ENCODE results near the gene EP400.
"Not testable (repeated sequence)": the region's sequence is repeated elsewhere in the genome, so short reads cannot be mapped to it uniquely, and the experiment has no call there.

The EP400 gene

DNA sequence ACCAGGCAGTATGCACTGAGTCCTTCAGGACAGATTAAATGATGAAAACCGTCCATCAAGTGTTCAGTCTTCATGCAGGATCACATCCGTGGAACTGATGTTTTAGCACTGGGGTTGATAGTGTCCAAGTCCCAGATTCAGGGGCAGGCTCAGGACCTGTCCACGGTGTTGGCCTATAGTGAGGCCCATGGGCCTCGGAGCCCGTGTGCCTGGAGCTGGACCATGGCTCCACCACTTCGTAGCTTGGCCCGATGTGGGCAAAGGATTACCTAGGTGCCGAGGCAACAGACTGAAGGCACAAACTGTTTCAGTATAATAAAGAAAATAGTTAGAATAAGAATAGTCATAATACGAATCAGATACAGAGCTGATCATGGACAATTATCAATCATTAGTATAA, 152.6 kb downstream of the EP400 start:
- no peak for DNase-seq

DNA sequence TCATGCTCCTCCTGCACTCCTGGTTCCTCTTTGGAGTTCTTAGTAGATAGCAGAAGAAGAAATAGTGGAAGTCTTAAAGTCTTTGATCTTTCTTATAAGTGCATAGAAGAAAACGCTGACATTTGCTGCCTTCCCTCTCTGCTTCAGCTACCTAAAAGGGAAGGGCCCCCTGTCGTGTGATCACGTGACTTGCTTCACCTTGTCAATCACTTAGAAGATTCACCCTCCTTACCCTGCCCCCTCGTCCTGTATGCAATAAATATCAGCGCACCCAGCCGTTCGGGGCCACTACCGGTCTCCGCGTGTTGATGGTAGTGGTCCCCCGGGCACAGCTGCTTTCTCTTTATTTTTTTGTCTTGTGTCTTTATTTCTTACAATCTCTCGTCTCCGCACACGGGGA, 153.3 kb downstream of the EP400 start:
- not testable (repeated sequence) for DNase-seq

DNA sequence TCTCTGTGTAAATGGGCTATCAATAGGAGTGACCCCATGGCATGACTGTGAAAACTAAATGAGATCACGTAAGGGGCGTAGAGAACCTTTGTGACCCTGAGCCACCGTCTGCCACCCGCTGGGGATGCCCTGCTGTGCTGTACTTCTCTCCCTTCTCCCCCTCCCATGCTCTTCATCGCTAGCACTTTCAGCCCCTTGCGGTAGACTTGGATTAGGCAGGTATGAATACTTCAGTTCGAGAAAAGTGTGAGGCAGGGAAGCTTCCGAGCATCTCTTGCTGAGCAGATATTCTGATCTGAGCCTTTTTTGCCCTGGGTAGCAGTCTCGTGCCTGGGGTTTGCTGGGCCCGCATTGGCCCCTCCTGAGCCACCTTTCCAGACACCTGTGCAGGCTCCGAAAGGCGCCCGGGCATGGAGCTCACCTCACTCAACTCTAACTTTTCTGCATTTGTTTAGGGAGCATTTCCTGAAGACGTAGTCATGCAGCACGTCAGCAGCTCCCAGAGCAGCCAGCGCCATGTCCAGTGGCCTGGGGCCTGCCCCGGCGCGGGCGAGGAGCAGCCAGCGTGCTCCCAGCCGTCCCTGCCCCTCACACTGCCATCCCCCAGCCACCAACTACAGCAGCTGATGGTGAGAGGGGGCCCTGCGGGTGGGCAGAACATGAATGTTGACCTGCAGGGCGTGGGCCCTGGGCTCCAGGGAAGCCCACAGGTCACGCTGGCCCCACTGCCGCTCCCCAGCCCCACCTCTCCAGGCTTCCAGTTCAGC, 154.0 kb downstream of the EP400 start:
- DNase-seq: no peak

DNA sequence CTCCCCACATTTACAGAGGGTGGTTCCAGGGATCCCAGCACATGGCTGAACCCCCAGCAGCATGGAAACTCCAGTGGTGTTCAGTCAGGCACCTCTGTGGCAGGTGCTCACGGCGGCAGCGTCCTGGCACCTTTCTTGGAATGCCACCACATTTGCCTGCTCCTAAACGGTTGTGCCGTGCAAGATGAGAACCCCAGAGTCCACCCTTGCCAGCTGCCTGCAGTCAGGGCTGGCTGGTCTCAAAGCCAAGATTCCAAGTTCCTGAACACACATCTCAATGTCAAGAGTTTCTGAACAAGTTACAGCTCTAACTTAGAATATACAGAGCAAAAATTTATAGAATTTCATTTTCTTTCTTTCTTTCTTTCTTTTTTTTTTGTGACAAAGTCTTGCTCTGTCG, 155.7 kb downstream of the EP400 start:
- DNase-seq: no peak

DNA sequence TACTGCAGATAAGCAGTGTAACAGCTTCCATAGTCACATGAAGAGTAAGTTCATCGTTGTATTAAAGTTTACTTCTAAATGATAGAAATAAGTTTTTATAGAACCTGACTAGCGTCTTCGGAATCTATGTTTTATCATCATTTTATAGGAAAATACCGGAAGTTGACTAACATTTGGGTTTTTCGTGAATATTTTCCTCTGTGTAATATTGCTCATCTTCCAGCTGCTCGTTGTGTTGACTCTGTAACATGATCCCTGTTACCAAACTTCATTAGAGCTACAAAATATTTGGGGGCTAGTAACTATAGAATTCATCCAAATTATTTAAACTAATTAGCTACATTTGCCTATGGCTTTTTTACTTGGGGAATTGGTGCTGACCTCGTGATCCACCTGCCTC, 157.2 kb downstream of the EP400 start:
- no peak for DNase-seq

DNA sequence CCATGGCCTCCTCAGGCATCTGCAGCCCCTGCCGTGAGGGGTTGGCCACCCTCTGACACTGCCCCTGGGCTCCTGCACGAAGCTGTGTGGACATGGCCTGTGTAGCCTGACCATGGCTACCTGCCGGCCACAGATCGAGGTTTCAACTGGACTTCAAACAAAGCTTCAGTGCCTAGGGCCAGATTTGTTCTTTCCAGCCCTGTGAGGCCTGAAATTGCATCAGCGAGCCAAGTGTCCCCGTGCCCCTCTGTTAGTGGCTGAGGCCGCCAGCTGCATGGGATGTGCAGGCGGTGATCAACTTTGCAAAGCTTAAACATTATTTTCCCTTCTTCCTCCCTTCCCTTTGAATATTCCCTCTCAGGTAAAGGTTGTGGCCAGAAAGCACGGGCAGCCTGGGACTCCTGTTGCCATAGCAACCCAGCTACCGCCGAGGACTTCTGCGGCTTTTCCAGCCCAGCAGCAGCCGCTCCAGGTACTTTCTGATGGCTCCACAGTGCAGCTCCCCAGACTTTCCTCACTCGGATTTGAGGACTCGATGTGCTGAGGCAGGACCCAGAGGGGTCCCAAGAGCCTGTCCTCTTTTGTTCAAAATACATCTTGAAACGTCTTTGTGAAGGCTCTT, 158.6 kb downstream of the EP400 start:
- DNase-seq: no peak

DNA sequence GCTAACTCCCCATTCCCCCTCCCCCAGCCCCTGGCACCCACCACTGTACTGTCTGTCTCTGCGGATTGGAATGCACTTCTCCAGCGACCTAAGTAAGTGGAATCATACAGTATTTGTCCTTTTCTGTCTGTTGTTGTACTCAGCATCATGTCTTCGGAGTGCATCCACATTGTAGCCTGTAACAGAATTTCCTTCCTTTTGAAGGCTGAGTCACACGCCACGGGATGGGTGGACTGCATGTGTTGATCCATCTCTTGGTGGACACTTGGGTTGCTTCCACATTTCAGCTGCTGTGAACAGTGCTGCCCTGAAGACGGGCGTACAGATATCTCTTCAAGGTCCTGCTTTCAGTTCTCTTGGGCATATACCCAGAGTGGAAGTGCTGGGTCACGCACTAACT, 160.0 kb downstream of the EP400 start:
- no peak for DNase-seq

DNA sequence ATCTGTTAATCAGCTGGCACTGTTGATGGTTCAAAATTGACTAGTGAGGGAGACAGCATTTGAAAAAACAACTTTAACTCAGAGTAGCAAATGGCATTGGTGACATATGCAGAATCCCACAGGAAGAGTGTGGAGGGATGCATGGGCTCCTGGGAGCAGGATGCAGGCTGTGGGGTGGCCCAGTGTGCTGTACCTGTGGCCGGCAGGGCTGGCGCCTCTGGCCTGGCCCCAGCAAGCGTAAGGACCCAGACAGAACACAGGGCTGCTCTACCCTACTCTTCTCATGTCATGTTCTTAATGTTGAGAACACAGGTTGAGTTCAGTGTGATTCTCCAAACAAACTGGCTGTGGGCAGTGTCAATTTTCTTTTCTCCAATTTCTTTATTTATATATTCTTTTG, 160.9 kb downstream of the EP400 start:
- DNase-seq: no peak

DNA sequence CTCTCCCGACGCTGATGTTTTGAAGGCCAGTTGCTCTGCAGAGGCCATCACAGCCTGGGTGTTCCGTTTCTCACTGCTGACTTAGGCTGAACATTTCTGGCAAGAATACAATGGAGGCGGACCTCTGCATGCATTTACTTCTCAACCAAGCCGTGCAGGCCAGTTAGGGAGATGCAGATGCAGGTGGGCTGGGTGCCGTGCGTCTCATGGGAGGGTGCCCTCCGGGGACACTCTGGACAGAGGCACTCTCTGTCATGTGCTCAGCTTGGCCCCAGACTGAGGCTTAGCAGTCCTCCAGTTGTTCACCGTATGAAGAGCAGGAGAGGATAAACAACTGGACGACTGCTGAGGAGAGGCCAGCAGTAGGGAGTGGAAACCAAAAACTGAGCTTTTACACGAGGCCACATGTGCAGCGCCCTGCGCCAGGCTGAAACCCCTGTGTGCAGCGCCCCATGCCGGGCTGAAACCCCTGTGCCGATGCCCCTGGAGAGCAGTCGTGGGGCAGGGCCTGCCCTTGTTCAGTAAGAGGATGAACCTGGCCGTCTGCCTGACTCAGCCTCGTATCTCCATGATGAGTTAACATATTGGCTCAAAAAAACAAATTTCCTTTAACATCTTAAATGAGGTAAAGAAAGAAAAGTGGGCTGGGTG, 162.0 kb downstream of the EP400 start:
- DNase-seq: no peak

DNA sequence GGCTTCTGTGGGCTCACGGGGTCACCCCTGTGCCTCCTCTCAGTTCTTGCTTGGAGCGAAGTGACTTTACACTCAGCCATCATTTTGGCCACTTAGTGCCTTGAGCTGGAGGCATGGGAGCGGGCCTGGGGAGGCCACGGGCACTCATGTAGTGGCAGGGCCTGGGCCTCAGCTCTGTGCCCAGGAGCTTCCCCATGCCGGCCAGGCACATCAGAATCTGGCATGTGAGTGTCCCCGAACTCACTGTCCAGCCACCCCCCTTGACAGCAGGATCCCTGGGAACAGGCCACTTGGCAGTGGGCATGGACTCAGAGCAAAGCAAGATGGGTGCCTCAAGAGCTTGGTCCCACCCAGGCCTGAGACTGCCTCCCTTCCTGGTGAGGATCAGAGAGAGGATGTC, 164.9 kb downstream of the EP400 start:
- DNase-seq: no peak

DNA sequence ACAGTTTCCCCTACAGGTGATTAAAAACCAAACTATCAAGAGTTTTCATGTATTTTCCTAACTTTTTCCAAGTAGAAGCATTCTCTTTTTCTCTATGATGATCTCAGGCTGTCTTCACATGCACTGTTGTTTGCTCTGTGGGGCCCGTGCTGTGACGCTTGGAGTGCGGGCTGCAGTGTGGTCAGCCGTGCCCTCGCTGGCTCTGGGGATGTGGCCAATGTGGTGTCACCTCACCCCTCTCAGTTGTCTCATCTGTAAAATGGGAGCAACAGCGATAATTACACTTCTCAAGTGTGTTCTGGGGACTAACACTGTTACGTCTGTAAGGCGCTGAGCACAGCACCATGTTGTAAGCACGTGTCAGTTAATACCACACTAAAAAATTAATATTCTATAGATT, 165.8 kb downstream of the EP400 start:
- no peak for DNase-seq

DNA sequence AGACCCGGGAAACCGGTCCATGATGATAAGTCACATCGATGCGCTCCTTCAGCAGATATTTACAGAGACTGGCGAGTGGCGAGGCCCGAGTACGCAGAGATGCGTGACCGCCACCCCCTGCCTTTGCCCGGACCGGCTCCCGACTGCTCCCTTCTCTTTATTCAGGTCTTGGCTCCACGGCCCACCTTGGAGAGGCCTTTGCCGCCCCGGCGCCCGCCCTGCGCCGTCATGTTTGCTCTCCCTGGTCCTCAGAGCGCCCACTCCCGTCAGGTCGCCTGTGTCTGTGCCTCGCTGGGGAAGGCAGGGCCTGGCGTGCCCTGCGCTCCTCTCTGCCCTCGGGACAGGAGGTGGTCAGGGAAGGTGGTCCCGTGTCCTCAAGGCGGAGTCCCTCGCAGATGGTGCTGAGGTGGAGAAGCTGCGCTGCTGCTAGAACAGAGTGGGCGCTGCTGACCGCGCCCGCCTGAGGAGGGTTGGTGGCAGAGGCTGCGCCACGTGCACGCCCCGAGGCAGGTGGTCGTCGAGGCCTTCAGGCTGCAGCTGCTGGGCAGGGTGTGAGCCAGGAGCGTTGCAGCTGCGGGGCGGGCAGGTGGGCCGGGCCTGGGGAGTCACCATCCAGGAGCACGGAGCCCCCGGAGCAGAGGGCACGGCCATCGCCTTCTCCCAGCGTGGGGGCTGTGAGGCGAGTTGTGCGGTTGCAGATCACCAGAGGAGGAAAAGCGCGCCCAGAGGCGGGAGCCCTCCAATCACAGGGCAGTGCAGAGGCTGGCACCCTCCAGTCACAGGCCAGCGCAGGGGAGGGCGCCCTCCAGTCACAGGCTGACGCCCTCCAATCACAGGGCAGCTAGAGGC, 167.2 kb downstream of the EP400 start:
- DNase-seq: no peak

DNA sequence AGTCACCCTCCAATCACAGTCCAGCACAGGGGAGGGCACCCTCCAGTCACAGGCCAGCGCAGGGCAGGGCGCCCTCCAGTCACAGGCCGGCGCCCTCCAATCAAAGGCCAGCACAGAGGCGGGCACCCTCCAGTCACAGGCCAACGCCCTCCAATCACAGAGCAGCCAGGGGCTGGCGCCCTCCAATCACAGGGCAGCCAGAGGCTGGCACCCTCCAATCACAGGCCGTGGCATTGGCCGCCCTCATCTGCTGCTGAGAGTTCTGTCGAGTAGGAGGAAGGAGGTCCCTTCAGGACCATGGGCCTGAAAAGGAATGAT, 167.8 kb downstream of the EP400 start:
- DNase-seq: no peak

DNA sequence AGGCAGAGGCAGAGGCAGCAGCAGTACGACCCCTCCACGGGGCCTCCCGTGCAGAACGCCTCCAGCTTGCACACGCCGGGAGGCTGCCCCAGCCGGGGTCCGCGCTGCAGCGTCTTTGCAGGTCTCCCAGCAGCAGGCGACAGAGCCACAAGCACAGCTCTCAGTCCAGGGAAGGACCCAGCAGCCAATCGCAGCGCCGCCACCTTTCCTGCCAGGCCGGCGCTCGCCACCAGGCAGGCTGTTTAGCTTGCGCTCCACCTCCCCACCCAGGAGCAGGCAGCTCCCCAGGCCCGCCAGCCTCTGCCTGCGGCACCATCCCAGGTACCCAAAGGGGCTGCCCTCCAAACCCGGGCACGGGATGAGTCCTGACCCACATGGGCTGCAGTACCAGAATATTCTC, 169.1 kb downstream of the EP400 start:
- DNase-seq: no peak

DNA sequence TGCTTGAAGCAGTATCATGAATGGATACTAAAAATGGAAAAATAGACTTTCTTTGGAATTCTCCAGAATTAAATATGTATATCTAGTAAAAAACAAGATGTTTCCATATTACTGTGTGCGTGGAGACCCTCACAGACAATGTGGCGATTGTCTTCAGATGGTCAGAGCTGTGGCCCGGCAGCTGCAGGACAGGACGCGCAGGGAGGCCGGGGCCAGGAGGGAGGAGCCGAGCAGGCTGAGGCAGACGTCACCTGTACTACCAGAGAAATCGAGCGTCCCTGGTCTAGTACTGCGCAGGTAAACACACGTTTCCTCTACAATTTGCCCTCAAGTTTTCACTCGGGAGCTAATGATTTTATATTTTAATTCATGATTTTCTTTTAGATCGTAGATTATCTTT, 171.5 kb downstream of the EP400 start:
- DNase-seq: no peak

DNA sequence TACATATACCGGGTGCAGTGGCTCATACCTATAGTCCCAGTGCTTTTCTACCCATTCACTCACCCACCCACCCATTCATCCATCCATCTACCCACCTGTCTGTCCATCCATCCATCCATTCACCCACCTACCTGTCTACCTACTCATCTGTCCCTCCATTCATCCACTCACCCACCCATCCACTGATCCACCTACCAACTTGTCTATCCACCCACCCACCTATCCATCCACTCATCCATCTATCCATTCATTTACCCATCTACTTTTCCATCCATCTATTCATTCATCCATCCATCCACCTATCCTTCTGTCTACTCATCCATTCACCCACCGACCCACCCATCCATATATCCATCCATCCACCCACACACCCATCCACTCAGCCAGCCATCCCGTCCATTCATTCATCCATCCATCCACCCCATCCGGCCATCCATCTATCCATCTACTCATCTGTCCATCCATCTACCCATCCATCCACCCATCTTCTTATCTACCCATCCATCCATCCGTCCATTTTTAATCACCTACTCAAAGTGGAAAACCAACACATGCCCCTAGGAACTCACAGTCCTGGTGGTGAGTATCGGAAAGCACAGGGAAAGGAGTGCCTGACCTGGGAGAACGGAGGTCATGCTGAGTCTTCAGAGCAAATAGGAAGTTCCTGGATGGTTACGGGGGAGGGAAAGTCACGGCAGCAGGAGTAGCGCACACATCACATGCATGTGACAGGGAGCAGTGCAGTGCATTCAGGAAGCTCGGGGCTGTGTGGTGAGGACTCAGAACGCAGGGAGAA, 174.4 kb downstream of the EP400 start:
- no peak for DNase-seq

DNA sequence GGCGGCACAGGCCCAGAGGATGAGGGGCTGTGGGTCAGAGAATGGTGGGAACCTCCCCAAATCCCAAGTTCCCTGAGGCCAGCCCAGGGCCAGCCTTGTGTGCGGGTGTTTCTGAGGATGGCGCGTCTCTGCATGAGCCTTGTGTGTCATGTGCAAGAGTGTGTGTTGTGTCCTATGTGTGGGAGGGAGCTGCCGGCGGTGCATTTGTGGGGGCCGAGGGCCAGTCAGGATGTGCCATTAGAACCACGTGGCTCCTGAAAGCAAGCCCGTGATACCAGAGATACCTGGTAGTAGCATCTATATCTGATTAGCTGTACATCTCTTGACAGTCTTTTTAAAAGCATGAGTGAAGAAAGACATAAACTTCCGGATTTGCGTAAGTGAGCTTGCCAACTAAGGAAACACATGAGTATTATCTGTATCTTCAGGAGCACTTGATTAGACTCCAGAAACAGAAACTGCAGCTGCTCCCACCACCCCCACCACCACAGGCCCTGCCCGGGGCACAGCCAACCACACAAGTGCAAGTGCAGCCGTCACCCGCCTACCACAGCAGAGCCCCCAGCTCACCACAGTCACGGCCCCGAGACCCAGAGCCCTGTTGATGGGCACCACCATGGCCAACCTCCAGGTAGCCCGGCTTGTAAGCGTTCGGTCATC, 175.2 kb downstream of the EP400 start:
- no peak for DNase-seq

DNA sequence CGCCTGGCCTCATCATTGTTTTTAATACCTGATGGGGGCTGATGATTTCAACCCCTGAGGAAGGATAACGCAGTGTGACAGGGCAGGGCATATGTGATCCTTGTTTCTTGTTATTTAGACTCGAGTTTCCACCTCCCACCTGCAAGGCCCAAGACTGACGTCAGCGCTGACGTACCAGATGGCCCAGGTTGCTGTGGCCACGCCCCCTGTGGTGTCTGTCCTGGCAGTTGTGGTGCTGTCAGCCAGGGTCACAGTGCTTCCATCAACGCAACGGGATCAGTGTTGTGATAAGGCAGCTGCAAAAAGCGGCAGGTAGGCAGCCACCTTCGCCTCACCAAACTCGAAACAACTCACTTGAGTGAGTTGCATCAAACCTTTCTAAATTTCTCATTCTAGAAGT, 176.0 kb downstream of the EP400 start:
- DNase-seq: no peak

DNA sequence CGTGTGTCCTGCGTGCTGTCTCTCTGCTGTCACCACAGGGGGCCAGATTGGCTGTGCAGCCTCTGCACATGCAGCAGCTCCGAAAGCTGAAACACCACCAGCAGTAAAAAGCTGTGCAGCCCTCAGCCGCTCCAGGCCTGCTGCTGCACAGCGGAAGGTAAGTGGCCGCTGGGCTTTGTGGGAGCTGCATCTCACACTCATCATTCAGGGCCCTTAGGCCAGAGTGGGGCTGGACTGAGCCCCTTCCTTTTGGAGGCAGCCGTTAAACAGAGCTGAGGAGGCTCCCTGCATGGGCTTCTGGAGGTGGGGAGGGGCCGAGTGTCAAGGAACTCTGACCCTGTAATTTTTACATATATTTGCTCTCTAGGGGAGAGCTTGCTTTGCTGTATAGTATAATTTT, 177.3 kb downstream of the EP400 start:
- DNase-seq: no peak

DNA sequence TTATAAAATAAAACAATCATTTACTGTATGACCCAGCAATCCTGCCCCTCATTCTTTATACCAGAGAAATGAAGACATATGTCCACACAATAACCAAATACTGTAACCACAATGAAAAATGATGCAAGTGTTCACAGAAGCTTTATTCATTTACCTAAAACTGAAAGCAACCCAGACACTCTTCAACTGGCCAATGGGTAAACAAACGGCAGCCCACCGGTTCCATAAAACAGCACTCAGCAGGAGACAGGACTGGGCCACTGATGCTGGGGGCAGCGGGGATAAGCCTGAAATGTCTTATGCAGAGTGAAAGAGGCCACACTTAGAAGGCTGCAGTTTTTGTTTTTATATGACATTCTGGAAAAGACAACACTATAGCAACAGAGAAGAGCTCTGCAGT, 179.3 kb downstream of the EP400 start:
- DNase-seq: no peak

DNA sequence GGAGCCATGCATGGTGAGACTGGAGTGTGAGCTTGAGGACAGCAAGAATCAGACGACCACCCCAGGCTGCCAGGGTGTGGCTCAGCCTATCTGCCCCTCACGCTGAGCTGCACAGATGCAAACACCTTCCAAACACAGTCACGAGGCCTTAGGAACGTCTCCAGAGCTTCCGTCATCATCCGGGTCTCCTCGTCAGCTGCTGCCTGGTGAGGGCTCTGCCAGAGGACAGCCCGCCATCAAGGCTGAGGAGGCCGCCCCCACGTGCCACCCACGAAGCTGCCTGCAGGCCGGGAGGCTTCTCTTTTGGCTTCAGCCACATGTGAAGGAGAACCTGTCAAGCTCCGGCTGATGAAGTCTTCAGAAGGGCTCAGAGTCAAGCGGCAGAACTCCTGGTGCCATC, 180.9 kb downstream of the EP400 start:
- DNase-seq: no peak
